RWPE1 (cell line): ENCODE data around the gene PRPF18.

Experiments used
- CTCF ChIA-PET: fragments of 350-600 bp; sonication (Branson Sonifier 250); formaldehyde crosslinking; extraction: SDS; loops from one replicate; lab custom pipeline; 2021; lab: Yijun Ruan, JAX
- POLR2A ChIA-PET: fragments of 400-600 bp; formaldehyde crosslinking; extraction: SDS; loops from one replicate; lab custom pipeline; 2020; ENCODE audit warnings: antibody characterized with exemption; ENCODE audit not compliant: low non-redundant PET; lab: Yijun Ruan, JAX
- DNase-seq: peaks from one replicate; pipeline ENCODE4 v3.0.0; 2012; ENCODE audit warnings: low spot score
- H3K27ac ChIP-seq: fragments of 450-650 bp; 2 replicates; pipeline ENCODE4 v1.5.1; 2017
- TF ChIP-seq, protein P1 (sequence below): fragments of 450-650 bp; conservative IDR thresholded peaks from 2 replicates; pipeline ENCODE4 v1.5.1; 2017; ENCODE audit warnings: low read depth, mild to moderate bottlenecking

Gene PRPF18

DNA sequence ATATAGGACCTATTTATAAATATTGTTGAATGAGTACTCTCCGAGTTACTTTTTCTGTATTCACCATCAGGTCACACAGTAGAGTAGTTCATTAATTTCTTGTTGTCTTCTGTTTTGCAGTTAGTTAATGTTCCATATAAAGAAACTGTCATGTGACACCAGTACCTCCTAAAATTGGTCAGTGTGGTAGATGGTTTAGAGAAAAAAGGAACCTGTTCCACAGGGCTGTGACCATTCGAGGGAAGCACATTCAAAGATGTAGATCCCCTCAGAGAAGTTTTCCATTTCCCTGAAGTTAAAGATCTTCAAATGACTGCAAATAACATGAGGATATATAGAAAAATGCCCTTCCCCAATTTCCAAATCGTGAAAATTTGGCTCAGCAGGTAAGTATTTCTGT, 45.7 kb downstream of the PRPF18 start:
- DNase-seq: no peak
- TF ChIP-seq, protein P1, sequence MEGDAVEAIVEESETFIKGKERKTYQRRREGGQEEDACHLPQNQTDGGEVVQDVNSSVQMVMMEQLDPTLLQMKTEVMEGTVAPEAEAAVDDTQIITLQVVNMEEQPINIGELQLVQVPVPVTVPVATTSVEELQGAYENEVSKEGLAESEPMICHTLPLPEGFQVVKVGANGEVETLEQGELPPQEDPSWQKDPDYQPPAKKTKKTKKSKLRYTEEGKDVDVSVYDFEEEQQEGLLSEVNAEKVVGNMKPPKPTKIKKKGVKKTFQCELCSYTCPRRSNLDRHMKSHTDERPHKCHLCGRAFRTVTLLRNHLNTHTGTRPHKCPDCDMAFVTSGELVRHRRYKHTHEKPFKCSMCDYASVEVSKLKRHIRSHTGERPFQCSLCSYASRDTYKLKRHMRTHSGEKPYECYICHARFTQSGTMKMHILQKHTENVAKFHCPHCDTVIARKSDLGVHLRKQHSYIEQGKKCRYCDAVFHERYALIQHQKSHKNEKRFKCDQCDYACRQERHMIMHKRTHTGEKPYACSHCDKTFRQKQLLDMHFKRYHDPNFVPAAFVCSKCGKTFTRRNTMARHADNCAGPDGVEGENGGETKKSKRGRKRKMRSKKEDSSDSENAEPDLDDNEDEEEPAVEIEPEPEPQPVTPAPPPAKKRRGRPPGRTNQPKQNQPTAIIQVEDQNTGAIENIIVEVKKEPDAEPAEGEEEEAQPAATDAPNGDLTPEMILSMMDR: no peak
- no peak overlapping the region for H3K27ac ChIP-seq
- POLR2A ChIA-PET: no interaction called here
- CTCF ChIA-PET: no interaction called here

DNA sequence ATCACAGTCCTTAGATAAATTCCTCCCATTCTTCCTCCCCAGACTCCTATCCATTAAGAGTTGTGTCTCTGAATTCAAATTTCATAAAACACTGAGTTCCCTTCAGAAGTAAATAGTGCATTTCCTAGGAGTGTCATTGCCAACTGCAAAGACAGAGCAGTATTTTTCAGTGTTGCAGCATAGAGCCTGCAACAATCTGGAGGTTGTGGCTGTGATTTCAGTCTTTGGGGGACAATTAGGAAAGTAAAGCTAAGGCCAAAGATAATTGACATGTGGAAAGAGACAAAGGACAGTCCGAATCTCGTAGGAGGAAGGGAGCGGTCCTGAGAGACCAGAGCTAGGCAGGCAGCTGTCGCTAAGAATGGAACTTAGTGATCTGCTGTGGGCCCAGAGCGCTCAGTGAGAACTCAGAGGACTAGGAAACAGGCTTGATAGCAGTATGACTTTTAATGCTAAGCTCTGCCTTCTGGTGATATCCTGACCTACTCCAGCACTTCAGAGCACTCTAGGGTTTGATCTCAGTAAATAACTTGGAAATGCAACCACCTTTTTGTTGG, 46.2 kb downstream of the PRPF18 start:
- no peak overlapping the region for H3K27ac ChIP-seq
- TF ChIP-seq, protein P1: no peak
- no peak for DNase-seq
- CTCF ChIA-PET: no interaction called here
- POLR2A ChIA-PET: no interaction called here

DNA sequence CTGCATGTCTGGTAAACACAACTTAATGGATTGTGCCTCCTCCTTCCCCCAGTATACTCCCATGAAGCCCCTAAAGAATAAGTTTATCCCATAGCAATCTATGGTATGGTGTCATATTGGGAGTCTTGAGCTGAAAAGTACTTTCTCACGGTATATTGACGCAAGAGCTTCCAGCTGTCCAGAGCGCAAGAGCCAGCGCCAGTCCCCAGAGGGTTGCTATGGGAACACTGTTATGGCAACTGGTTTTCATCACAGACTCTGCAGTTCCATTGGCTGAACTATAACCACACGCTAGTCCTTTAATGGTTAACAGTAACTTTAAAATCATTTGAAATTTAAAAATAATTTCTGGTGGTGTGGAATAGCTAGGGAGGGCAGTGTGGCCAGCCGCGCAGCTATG, 46.9 kb downstream of the PRPF18 start:
- POLR2A ChIA-PET: no interaction called here

DNA sequence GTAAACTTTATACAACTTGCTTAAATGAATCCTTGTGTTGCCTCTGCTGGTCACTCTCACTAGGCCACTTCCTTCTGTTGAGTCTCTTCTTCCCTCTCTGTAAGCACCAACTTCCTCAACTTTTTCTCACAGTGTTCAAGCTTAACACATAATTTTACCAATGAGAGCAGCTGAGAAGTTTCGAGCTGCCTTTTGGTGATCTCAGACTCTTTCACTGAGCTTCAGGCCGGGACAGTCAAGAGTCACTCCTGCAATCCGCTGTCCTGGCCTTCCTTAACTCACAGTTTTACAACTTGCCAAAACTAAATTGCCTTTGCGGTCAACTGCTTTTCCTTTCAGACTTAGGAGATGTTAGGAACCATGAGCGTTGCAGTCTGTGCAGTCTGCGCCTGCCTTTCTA, 47.4 kb downstream of the PRPF18 start:
- H3K27ac ChIP-seq: no peak overlapping the region
- TF ChIP-seq, protein P1: no peak
- POLR2A ChIA-PET: no interaction called here
- CTCF ChIA-PET: interaction anchor here (0.6 kb wide), 1 partner anchor 266 kb away, joined by 3 read pairs; no protein-coding TSS in a partner anchor
- no peak for DNase-seq

More for the DNA sequence above, 46.9 kb downstream of the PRPF18 start:
- DNase-seq: no peak
- TF ChIP-seq, protein P1: no peak
- CTCF ChIA-PET: no interaction called here
- H3K27ac ChIP-seq: no peak overlapping the region

DNA sequence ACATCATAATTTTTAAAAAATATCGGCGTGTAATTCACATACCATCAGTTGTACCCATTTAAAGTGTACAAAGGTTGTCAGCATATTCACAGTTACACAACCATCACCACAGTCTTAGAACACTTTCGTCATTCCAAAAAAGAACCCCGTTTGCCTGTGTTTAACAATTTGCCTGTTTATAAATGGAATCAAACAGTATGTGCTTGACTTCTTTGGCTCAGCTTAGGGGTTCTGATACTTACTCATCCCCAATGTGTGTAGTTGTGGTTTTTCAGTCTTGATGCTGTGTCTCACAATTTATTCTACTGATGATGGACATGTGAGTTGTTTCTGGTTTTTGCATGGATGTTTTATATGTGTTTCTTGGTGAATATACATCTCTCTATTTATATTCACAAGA, 50.0 kb downstream of the PRPF18 start:
- TF ChIP-seq, protein P1: no peak
- POLR2A ChIA-PET: no interaction called here
- CTCF ChIA-PET: no interaction called here
- no peak overlapping the region for H3K27ac ChIP-seq
- DNase-seq: no peak

DNA sequence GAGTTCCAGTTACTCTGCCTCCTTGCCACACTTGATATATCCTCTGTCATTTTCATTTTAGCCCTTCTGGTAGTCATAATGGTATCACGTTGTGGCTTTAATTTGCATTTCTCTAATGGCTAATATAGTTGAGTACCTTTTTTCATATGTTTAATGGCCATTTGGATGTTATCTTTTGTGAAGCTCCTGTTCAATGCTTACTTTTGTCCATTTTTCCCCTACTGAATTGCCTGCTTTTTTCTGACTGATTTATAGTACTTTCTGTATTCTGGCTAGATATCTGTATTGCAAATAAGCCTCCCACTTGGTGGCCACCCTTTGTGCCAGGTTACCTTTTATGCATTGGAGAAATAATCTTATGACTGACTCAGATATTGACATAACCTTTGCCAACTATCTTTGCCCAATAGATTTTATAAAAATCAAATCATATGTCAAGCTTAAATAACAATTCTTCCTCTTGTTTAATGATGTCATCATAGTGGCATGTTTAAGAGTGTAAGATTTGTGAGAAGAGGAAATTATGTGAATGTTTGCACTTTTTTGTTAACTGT, 50.6 kb downstream of the PRPF18 start:
- H3K27ac ChIP-seq: no peak overlapping the region
- TF ChIP-seq, protein P1: no peak
- DNase-seq: no peak
- ChIA-PET POLR2A (no interaction called here), CTCF (no interaction called here)
